Vagina (tissue), 2 donors: ENCODE data around the gene PI3.

ENCODE experiments used
- POLR2A ChIP-seq, 2 donors: fragments of 450-650 bp; IDR thresholded peaks; one replicate each; pipeline ENCODE4 v1.6.1; 2017; ENCODE audit warnings: antibody characterized with exemption in 2 of 2, mild to moderate bottlenecking in 2 of 2, moderate library complexity in 2 of 2
- POLR2AphosphoS5 ChIP-seq, 2 donors: sonication (generic); formaldehyde crosslinking; IDR thresholded peaks; one replicate each; pipeline ENCODE4 v1.9.0; 2017; ENCODE audit warnings: antibody characterized with exemption in 2 of 2, mild to moderate bottlenecking in 2 of 2, low read depth in 1 of 2; ENCODE audit not compliant: insufficient read depth in 1 of 2
- TF ChIP-seq, protein P1 (sequence below), 3 experiments: fragments of 450-650 bp in 2 of 3; fragments of 200-600 bp in 1 of 3; sonication (generic) in 1 of 3; IDR thresholded peaks; one replicate each; pipeline ENCODE4 v1.5.1; 2017 to 2019; ENCODE audit warnings: antibody characterized with exemption in 3 of 3, mild to moderate bottlenecking in 2 of 3, moderate library complexity in 2 of 3

DNA sequence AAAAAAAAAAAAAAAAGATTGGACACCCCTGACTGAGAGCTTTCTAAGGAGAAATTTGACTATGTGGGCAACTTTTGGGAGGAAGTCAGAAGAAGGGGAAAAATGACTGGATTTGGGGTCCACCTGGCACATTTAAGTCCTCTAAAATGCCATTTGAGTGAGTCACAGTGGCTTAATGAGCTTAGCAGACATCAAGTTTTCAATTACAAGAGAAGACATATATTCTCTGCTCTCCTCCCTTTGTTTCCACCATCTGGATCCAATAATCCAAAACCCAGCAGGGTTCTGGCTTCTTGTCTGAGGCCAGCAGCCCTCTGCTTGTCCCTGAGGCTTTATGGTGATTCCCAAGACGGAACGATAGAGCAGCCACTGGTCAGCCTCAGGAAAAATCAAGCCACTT lies 6.9 kb downstream of the PI3 start:
- TF ChIP-seq, protein P1, sequence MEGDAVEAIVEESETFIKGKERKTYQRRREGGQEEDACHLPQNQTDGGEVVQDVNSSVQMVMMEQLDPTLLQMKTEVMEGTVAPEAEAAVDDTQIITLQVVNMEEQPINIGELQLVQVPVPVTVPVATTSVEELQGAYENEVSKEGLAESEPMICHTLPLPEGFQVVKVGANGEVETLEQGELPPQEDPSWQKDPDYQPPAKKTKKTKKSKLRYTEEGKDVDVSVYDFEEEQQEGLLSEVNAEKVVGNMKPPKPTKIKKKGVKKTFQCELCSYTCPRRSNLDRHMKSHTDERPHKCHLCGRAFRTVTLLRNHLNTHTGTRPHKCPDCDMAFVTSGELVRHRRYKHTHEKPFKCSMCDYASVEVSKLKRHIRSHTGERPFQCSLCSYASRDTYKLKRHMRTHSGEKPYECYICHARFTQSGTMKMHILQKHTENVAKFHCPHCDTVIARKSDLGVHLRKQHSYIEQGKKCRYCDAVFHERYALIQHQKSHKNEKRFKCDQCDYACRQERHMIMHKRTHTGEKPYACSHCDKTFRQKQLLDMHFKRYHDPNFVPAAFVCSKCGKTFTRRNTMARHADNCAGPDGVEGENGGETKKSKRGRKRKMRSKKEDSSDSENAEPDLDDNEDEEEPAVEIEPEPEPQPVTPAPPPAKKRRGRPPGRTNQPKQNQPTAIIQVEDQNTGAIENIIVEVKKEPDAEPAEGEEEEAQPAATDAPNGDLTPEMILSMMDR (IDR thresholded peaks at IDR 0.05), result no peak
- TF ChIP-seq POLR2AphosphoS5 (IDR thresholded peaks at IDR 0.05; ENCODE audit: insufficient read depth in 1 of 2, low read depth in 1 of 2), result no peak
- TF ChIP-seq POLR2A (IDR thresholded peaks at IDR 0.05), result no peak
